Superior temporal gyrus (tissue), 1 donor: ENCODE data around the gene IRF2BP1.
"Not testable (repeated sequence)": the region's sequence is repeated elsewhere in the genome, so short reads cannot be mapped to it uniquely, and the experiment has no call there.

Experiments
- DNase-seq: peaks from one replicate; pipeline ENCODE4 v3.0.0-alpha.2; 2016; ENCODE audit errors: extremely low spot score

The IRF2BP1 gene

GRCh38 chr19:45901912-45902650 is 16.1 kb upstream of the IRF2BP1 start, which contains the start of gene MYPOP:
Gene MYPOP, minus strand, starts transcription at chr19:45902613. Its CDS starts 840 bp downstream, at chr19:45901773.
- no peak for DNase-seq

- DNase-seq: no peak
These were observed 15.5 kb upstream of the IRF2BP1 start for GRCh38 chr19:45901432-45901911.

DNA sequence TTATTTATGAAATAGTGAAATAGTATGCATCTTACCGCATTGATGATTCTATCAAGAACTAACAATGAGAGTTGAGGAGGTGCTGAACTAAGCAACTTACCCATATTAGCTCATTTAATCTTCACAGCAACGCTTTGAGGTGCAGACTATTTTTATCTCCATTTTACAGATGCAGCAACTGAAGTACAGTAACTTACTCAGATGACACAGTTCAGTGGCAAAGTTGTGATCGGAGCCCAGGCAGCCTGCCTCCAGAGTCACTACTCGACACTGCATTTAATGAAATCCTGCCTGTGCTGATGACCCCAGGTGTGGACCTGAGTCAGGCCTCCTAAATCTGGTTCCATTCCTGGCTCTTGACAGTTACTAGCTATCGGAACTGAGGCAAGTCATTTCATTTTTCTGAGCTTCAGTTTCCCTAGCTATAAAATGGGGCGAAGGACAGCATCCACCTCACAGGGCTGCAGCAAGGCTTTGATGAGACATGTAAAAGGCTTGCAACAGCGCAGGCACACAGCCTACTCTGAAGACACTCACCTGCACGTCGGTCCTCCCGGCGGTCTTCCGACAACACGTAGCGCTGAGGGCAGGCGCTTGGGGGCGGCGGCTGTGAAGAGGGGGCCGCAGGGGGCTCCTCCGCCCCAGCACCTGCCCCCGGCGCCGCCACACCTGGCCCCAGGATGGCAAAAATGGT is 14.9 kb upstream of the IRF2BP1 start:
- no peak for DNase-seq

DNA sequence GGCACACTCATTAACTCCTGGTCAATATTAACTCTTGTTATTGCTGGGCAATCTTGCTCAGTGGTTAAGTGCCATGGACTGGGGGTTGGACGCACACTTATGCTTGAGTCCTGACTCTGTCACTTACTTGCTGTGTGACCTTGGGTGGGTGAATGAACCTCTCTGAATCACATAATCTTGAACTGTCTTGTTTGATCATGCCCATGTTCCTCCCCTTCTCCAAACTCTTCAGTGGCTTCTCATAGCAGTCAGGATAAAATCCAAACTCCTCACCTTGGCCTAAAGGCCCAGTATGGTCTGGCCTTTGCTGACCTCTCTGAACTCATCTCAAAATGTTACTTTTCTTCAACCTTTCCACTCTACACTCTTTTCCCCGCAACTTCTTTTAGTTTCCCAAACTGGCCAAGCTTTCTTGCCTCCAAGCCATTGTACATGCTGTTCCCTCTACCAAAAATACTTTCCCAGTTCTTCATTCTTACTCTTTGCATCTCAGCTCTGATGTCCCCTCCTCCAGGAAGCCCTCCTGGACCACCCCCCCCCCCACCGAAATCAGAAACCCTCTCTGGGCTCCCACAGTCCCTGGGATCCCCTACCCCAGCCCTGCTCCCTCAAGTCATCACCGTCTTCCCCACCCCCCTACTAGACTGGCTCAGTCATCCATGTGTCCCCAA is 14.1 kb upstream of the IRF2BP1 start:
- DNase-seq: no peak

- no peak for DNase-seq
These were observed 13.3 kb upstream of the IRF2BP1 start for GRCh38 chr19:45899253-45899652.

DNA sequence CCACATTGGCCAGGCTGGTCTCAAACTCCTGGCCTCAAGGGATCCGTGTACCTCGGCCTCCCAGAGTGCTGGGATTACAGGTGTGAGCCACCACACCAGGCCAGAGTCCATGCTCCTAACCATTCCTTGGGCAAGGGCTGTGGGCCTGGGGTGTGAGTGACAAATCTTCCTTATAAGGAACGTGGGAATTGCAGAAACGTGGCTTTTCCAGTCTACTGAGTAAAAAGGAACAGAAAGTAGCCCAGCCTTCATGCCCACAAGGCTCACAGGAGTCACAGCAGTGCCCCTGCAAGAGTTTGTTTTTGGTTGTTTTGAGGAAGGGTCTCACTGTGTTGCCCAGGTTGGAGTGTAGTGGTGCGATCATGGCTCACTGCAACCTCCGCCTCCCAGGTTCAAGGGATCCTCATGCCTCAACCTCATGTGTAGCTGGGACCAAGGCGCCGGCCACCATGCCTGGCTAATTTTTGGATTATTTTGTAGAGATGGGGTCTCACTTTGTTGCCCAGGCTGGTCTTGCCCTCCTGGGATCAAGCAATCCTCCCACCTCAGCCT is 11.4 kb upstream of the IRF2BP1 start:
- no peak for DNase-seq

- DNase-seq: not testable (repeated sequence)
These were observed 10.2 kb upstream of the IRF2BP1 start for GRCh38 chr19:45895983-45896599.

DNA sequence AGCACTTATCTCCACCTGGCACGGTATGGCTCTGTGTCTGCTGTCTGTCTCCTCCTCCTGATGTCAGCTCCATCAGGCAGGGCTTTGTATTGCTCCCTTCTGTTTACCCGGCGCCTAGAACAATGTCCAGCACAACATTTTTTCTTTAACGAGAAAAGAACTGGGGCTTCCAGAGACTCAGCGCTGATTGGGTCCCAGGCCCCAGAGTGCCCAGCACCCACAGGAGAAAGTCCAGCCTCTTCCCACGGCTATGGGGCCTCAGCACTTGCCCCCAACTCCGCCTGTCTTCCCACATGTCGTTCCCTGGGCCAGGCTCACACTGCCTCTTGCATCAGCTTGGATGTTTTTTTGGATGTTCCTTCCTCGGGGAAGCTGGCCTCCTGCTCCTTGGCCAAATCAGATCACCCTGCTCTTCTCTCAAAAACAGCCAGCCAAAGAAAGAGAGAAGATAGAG is 9.6 kb upstream of the IRF2BP1 start:
- no peak for DNase-seq

- no peak for DNase-seq
These were observed 4.9 kb upstream of the IRF2BP1 start for GRCh38 chr19:45890877-45891276.

- no peak for DNase-seq
These were observed 3.4 kb upstream of the IRF2BP1 start for GRCh38 chr19:45889210-45889885.

DNA sequence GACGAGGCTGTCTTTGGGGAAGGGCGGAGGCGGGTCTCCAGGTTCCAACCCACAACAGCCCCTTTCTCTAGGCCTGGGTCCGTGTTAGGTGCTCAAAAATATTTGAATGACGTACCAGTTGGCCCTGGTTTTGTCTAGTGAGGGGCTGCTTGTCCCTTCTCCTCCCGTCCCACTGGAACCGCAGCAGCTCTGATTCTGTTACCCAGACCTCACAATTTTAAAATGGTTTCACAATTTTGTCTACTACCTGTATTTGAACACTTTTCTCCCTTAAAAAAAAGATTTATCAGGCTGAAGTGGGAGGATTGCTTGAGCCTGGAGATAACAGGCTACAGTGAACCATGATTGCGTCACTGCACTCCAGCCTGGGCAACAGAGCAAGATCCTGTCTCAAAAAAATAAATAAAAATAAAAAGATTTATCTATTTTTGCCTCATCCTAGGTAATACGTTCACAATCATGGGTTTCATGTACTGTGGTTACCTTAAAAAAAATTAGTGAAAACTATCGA is 1.3 kb upstream of the IRF2BP1 start:
- no peak for DNase-seq

DNA sequence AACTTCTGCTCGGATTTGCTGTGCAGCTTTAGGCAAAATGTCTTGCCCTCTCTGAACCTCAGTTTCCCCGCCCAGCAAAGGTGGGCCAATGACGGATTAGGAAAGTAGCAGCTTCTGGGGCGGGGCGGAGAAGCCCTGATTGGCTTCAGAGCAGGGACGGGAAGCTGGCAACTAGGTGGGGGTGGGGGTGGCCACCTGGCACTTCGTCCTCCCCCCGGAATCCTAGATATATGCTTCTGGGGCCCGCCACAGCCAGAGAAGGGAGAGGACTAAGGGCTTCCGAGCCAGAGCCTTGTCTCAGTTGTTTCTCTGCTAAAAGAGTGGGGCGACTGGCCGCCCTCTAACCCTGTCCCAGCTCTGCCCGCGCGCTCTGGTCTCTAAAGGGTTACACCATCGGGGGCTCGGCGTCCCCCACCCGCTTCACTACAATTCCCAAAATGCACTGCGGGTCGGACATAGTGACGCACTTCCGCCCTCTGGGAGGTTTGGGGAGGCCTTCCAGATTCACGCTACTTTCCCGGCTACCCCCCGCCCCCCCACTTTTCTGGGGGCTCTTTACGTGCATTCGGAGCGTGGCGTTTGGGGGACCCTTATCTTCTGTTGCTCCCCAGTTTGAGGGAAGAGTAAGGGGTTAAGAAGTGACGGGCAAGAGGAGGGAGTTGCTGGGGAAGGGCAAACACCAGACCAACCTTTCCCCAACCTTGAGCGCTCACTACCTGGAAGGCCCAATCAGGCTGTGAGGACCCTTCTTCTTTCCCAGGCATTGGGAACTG is 672 bp upstream of the IRF2BP1 start:
- peak; percentile 98 for DNase-seq

- no peak for DNase-seq
These were observed 1.0 kb downstream of the IRF2BP1 start for GRCh38 chr19:45884682-45885555.

DNA sequence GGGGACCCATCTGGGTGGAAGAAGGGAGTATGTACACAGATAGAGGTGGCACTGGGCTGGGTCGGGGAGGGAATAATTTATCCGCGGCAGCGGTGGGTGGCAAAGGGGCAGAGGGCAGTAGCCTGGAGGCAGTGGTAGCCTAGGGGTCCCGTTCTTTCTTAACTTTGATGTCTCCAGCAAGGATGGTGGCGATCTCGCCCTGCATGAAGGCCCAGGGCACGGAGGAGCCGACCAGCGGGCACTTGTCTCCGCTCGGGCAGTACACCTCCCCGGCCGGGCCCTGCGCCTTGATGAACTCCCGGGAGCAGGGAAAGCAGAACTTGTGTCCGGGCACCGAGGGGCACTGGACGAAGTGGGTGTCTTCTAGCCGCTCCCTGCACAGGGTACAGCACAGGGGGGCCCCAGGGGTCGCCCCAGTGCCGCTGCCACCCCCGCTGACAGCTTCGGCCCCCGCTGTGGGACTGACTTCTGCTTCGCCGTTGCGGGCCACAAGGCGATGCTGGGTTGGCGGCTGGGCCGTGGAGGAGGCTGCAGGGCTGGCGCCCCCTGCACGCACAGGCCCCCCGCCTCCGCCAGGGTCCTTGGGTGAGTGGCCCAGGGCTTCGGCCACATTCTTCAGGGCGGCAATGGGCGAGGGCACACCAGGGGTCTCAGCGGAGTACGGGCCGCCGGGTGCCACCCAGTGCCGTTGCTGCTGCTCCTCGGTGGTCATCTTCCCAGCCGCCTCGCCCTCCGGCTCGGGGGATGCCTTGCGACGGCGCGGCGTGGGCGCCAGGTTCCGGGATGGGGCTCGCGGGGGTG is 1.9 kb downstream of the IRF2BP1 start:
- DNase-seq: no peak

DNA sequence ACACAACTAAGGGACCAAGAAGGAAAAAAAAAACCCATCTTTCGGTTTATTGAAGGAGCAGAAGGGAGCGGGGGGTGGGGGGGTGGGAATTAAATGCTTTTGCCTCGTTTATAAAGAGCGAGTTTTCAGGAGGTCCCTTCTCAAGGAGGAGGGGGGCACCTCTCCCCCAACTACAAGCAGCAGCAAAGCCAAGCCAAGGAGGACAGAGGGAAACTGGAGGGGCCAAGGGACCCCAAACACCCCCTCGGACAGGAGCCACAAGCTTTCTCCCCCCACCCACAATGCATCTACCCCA is 2.4 kb downstream of the IRF2BP1 start:
- no peak for DNase-seq

GRCh38 chr19:45882652-45883585 is 3.0 kb downstream of the IRF2BP1 start:
- peak; percentile 49 for DNase-seq

DNA sequence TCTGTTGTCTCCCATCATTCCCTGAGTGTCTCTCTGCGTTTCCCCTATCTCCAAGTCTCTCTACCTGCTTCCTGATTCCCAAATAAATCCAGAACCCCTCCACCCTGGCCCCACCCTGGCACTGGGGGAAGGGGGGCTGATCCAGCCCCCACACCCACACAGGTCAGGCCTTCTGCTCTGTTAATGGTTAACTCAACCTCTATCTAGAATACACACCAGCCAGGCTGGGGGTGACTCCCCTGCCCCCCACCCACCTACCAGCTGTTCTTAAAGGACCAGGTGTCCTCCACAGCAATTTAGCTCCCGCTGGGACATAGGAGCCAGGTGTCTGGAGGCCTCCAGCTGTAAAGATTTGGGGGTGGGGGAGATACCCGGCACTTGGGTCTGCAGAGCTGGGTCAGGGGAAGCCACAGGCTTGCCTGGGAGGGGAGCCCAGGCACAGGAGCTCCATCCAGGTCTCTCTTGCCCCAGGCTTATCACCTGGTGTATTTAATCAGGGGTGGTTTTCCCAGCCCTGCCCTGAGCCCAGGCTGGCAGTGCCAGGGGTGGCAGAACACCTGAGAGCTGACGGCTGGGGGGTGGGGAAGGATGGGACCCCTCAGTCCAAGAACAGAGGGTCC is 3.9 kb downstream of the IRF2BP1 start:
- no peak for DNase-seq
